T-helper 1 cell (primary cell): ENCODE data around the gene PEAK1.

Source experiments
- DNase-seq, 5 donors: peaks; one replicate each; pipeline ENCODE4 v3.0.0-alpha.2; 2012 to 2020

The PEAK1 gene

GRCh38 chr15:77084436-77084835 is 335.5 kb downstream of the PEAK1 start:
- DNase-seq: no peak

DNA sequence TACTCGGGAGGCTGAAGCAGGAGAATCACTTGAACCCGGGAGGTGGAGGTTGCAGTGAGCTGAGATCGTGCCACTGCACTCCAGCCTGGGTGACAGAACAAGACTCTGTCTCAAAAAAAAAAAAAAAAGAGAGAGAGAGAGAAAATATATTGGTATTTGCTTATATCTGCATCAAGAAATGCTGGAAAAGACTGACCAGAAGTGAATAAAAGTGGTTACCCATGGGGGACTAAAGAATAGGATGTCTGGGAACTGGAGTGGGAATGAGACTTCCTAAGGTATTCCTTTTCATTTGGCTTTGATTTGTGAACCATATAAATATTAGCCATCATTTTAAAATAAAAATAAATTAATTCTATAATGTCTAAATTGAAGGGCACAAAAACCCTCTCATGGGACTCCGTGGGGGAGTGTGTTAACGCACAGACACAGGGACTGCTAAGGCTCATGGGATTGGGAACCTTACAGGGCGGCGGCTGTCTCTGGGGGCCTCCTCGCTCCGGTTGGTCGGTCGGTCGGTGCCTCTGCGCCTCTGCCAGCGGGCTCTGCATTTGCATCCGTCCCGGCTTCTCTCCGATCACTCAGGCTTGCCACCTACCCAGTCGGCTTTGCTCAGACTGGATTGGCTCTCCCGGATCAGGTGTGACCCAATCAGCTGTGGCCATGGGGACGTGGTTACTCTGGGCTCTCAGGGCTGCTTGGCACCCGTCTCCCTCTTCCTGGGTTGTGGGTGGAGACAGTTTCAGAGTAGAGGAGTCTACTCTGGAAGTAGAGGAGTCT is 336.3 kb downstream of the PEAK1 start:
- peak; percentile 12 to 55 (median 38) for DNase-seq

DNA sequence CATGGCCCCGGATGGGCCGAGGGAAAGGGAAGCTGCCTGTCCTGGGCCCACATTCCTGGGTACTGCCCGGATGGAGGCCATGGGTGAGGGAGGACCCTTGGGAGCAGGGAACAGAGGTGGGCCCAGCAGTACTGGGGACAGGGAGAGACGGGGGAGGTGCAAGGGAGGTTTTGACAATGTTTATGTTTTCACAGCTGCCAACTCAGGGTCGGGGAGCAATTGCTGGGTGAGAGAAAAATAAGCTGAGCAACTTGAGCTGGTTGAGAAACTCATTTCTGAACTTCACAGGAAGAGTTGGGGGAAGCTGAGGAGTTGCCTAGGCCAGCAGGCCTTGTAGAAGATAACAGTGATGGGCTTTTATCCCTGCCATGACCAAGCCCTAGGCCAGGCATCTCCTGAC is 337.9 kb downstream of the PEAK1 start:
- no peak for DNase-seq

DNA sequence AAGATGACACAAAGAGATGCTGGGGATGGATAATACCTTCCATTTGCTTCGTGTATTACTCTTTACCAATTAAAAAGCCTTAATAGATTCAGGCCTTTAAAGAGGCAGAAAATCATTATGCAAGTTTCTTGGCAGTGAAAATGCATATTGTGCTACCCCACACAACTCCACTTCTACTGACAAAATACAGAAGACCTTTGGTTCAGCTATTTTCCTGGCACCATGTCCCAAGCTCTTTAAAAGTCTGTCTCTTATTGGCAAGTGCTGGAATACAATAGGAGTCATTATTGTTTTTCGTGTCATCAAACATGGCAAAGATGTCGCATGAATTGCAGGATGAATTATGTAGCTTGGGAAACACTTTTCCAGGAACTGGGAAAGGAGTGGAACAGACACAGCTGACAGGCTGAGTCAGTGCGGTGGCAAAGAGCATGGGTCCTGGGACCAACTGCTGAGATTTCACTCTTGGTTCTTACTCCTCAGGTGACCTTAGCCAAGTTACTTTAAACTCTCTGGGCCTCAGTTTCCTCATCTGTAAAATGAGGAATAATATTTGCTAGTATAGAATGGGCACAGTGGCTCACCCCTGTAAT is 343.5 kb downstream of the PEAK1 start:
- no peak for DNase-seq

DNA sequence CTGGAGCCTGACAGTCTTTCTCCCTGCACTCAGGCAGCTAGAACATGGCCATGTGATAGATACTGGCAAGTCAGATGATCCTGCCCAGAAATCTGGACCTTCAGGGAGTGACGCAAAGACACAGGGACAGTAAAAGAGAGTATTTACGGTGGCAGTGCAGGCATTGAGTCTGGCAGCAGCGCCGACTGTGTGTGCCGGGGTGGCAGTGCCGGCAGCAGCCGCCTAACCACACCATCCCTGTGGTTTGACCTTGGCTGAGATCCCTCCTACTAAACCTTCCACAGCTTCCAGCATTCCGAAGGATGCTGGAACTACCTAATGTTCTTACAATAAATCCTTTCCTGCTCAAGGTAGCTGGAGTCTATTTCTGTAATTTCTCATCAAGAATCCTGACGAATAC is 344.4 kb downstream of the PEAK1 start:
- no peak for DNase-seq

- no peak for DNase-seq
Measured at GRCh38 chr15:77074350-77074749, 345.6 kb downstream of the PEAK1 start.

DNA sequence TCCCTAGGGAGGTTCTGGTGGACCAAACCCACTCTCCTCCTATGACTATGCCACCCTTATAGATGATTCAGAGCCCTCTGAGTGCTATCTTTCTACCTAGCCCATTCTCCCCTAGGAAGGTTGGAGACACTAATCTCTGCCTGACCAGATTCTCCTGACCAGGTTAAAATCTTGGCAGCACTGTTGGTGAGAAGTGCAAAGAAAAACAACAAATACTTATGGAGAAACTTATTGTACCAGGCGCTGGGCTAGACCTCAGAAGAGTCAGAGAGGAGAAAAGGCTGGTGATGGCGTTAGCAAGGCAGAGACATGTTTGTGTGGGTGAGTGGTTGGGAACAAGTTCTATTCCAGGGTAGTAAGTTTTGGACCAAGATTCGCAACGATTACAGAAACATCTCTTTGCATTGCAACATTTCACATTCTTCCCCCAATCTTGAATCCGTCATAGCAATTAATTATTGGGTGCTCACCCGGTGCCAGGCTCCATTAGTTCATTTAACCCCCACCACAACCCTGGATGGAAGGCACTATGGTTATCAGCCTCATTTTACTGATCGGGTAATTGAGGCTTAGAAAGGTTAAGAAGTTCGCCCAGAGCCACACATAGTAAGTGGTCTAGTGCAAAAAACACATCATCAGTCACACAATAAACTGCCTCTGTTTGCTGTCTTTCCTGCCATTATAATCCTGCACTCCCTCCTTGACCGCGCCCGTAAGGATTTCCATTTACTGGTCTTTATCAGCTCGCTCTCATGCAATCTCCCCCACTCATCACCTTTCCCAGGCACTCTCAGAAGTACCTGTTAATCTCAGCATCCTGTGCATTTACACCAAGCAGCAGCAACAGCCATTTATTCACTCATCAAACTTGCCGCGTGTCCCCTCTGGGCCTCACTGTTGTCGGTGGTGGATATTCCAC is 348.3 kb downstream of the PEAK1 start:
- DNase-seq: no peak

- peak; percentile 81 to 90 (median 87) for DNase-seq
Measured at GRCh38 chr15:77070495-77071304, 349.2 kb downstream of the PEAK1 start, which contains the start of gene TSPAN3. TSPAN3 (minus strand) TSS chr15:77071109; CDS start chr15:77070954, 155 bp downstream.

- no peak for DNase-seq
Measured at GRCh38 chr15:77070180-77070494, 349.8 kb downstream of the PEAK1 start.

DNA sequence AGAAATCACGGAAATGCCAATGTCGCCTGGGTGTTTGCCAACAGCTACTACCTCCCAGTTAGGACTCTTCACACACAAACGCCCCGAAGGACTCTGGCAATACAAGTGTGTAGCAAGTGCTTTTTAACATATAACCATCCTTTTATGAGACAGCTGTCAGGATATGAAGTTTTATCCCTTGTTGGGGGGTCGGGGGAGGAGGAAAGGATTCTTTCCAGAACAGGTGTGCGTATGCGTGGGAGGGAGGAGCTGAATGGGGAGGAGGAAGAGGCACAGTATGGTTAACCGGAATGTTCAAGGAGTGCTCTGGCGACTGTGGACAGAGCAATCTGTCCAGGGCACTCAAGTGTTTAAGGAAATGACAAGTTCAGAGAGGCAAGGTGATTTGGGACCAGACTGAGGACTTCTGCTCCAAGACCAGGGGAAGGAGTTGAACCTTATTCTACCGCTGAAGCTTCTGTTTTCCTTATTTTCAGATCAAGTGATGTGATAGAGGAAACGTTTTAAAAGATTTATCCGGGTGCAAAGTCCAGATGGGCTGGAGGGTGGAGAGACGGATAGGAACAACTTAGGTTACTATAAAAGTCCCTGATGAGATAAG is 350.3 kb downstream of the PEAK1 start:
- no peak for DNase-seq

DNA sequence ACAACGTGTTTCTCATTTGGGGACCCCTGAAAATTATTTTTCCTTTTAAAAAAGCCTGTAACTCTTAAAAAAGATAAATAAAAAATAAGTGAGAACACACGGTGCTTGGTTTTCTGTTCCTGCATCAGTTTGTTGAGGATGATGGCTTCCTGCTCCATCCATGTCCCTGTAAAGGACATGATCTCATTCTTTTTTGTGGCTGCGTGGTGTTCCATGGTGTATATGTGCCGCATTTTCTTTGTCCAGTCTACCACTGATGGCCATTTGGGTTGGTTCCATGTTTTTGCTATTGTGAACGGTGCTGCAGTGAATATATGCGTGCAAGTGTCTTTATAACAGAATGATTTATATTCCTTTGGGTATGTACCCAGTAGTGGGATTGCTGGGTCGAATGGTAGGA is 351.3 kb downstream of the PEAK1 start:
- no peak for DNase-seq

DNA sequence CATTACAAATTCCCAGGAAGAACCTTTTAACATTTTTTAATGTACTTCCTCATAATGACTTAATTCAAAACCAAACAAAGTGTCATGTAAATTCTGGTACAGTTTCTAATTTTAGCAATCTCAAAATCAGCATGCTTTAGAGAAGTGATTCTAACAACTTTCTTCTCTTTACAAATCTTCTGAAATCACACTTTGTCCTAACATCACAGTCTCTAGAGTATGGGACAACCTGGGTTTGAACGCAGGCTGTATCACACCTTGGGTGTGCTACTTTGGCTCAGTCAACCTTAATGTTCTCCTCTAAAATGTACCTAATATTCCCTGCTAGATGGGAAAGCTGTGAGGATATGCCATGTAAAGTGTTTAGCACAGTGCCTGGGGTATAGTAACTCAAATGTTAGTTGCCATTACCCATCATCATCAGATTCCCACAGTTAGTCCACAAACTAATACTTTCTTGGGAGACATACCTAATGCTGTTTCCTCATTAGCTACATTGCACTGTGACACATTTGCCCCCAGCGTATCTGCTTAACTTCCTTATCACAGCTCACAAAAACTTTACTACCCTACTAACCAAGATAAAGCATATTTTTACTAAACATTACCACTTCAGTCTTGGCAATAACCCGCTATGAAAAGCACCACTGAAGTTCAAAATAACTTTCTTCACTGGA is 352.1 kb downstream of the PEAK1 start:
- DNase-seq: no peak

DNA sequence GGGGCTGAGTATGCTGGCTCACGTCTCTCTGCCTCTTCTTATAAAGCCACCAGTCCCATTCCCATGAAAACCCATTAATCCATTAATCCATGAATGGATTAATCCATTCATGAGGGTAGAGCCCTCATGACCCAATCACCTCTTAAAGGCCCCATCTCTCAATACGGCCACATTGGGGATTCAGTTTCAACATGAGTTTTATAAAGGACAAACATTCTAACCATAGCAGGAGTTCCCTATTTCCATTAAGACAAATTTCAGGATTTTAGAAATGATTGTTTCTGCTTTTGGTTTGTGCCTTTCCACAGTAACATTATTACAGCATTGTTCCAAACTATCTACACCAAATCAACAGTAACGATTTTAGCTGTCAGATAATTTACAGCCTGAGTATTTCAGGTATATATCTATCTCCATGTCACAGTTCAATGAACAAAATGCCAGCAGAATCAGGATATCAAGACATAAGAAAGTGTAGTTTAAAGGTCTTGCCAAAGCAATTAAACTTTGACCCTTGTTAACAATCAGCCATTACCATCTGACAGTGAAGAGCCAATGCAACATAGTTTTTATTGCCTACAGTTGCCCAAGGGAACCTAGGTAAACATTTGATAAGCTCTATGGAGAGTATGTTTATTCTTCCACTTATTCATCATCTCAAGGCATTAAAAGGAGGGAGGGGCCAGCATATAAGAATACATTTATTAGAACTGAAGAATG is 352.8 kb downstream of the PEAK1 start:
- no peak for DNase-seq

DNA sequence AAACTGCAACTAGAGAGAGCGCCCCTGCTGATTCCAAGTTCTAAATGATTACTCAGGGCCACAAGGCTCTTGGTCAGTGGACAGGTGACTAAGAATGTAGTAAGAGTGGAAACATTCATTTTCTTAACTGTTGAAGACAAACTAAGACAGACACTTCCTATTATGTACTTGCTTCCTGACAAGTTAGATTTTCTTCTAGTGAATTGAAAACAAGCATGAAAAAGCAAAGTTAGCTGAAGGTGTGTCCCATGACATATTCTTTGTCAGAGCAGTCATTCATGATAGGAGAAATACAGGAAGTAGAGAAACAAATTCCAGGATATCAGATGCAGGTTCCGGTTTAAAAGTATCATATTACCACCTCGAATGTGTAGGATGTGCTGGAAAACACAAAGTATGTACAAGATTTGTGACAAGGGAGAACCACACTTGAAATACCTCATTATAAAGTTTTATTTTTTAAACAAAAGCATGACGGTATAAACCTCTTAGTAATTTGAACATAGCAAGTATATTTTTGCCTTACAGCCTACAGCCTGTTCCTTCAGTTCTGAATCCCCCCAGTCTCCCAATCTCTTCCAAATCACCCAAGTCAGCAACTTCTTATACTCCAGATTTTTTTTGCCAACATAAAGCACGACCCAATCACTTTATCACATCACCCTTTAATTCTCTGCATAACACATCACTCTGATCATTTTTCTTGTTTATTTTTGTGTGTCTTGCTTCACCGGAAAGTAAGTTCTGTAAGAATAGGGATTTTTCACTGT is 355.2 kb downstream of the PEAK1 start:
- DNase-seq: no peak

DNA sequence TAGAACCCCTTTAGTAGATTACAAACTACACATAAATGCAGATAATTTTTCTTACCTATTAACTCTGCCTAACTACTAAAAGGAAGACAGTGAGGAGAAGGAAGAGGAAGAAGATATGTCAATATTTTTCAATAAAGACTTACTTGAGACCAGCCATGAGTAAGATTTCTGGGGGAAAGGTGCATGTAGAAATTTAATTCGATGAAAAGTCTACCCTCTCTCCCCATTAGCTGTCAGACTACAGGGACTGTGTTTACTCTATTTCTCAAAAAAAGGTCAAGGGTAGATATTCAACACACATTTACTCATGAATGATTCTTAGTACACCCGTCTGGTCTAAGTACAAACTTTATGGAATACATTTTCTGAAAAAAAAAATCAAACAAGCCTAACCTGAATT is 355.8 kb downstream of the PEAK1 start:
- no peak for DNase-seq

GRCh38 chr15:77063249-77063648 is 356.7 kb downstream of the PEAK1 start:
- no peak for DNase-seq

DNA sequence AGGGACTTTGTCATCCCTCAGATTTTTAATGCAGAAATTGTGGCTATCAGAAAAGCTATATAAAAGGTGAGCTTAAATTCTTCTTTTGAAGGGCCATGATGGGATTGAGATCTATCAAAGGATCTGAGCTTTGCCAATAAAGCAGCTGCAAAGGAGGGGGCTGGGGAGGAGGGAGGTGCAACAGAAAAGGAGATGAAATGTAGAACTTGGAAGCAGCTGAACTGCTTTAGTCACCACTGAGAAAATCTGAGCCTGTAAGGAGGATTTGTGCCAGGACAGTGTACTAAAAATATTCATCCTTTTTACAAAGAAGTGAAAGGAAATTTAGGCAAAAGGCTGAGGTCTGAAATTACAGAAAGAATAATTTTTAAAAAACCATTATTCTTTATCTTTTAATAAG is 359.4 kb downstream of the PEAK1 start:
- DNase-seq: no peak

DNA sequence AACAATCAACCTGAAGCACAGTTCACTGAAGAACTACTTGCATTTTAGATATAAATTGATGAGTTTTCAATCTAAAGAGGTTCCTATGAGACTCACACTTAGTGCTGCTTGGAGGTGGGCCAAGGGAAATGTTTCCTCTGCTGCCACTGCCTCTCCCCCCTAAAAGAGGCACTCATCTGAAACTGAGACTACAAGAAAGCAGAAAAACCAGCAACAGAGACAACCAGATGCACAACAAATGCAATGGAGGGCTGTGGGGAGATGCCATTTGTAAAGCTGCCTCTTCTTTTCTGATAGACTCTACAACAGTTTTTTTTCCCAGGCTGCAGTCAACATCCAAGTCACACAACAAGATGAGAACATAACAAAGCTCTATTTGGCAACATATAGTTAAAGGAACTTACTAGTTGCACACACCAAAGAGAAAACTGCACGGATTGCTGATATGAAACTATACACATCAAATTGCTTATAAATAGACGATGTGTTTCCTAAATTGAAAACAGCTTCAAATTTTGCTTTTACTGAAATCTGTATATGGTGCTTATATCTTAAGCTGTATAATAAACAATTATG is 360.0 kb downstream of the PEAK1 start:
- no peak for DNase-seq

DNA sequence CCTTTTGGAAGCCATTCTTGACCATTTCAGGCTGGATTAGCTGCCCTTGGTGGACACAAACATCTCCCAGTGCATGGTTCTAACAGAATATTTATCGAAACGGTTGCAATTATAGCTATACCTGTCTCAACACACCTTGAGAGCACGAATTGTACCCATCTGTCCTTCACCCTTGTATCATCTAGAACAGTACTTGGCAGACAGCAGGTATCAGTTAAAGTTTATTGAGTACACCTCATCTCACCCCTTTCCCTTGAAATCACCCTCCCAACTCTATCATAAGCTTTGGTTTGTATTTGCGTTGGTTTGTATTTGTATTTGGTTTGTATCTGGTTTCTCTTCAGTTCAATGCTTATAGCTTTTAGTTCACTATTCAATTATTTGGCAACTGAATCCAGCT is 361.4 kb downstream of the PEAK1 start:
- DNase-seq: no peak

DNA sequence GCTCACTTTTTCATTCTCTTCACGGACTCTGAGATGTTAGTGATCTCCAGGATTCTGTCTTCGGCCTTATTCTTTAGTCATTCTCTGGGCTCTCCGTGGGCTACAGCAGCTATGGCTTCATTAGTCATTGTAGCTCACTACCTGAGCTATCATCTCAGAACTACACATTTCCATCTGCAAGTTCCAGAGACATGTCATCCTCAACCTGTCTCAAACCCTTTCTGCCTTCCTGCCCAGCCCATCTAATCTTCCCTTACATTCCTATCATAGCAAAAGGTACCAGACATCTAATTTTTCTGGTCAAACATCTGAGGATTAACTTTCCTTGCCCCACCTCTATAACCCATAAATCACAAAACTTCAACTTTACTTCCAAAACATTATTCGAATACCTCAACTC is 362.2 kb downstream of the PEAK1 start:
- no peak for DNase-seq
